Vagina (tissue), 2 donors: ENCODE data around the gene ZFAND2A. TPM values are rescaled to one million over a fixed set of nuclear protein-coding genes. Genes with fewer than 3 reads are reported as not detected.
"Not testable (repeated sequence)": the region's sequence is repeated elsewhere in the genome, so short reads cannot be mapped to it uniquely, and the experiment has no call there.

Source experiments
- DNase-seq, 2 donors: peaks; one replicate each; pipeline ENCODE4 v3.0.0-alpha.2; 2017; ENCODE audit errors: extremely low spot score in 2 of 2
- H3K27ac ChIP-seq: fragments of 200-600 bp; sonication (generic); one replicate; pipeline ENCODE4 v1.5.1; 2019
- H3K27me3 ChIP-seq: fragments of 200-600 bp; sonication (generic); one replicate; pipeline ENCODE4 v1.5.1; 2019
- H3K36me3 ChIP-seq, 2 donors: fragments of 200-600 bp; sonication (generic); one replicate each; pipeline ENCODE4 v1.5.1; 2017 to 2019
- H3K4me1 ChIP-seq: fragments of 200-600 bp; sonication (generic); one replicate; pipeline ENCODE4 v1.5.1; 2019
- H3K4me3 ChIP-seq, 2 donors: fragments of 200-600 bp; sonication (generic); 1 replicate in 1 of 2; 2 replicates in 1 of 2; pipeline ENCODE4 v1.5.1; 2016 to 2019
- H3K9me3 ChIP-seq: fragments of 200-600 bp; sonication (generic); one replicate; pipeline ENCODE4 v1.5.1; 2019
- POLR2A ChIP-seq, 2 donors: fragments of 450-650 bp; IDR thresholded peaks; one replicate each; pipeline ENCODE4 v1.6.1; 2017; ENCODE audit warnings: antibody characterized with exemption in 2 of 2, mild to moderate bottlenecking in 2 of 2, moderate library complexity in 2 of 2
- POLR2AphosphoS5 ChIP-seq, 2 donors: sonication (generic); formaldehyde crosslinking; IDR thresholded peaks; one replicate each; pipeline ENCODE4 v1.9.0; 2017; ENCODE audit warnings: antibody characterized with exemption in 2 of 2, mild to moderate bottlenecking in 2 of 2, low read depth in 1 of 2; ENCODE audit not compliant: insufficient read depth in 1 of 2
- intact Hi-C: fragments of 100-400 bp; cut with DNase I; formaldehyde crosslinking; loops from one replicate; pipeline ENCODE4 v1.15.1; 2023
- total RNA-seq: library from RNA; depleted of rRNA; stranded (reverse); fragments of >200 nt; gene quantifications from one replicate; pipeline ENCODE4 v1.2.3, GENCODE V29; 2016
- TF ChIP-seq, protein P1 (sequence below), 3 experiments: fragments of 450-650 bp in 2 of 3; fragments of 200-600 bp in 1 of 3; sonication (generic) in 1 of 3; IDR thresholded peaks; one replicate each; pipeline ENCODE4 v1.5.1; 2017 to 2019; ENCODE audit warnings: antibody characterized with exemption in 3 of 3, mild to moderate bottlenecking in 2 of 3, moderate library complexity in 2 of 3

ZFAND2A gene
- total RNA-seq, 1 donor from 2014 or later: 30.9 TPM

GRCh38 chr7:1117321-1117928 is 42.6 kb downstream of the ZFAND2A start:
- Histone ChIP-seq H3K36me3 (no peaks in the 10 kb centered on the region), H3K4me3 (no peak overlapping the region), H3K27ac (no peak overlapping the region), H3K27me3 (no peaks in the 10 kb centered on the region), H3K9me3 (no peaks in the 10 kb centered on the region), H3K4me1 (no peaks in the 10 kb centered on the region)
- no peak for DNase-seq
- TF ChIP-seq POLR2AphosphoS5 (IDR thresholded peaks at IDR 0.05; ENCODE audit: insufficient read depth in 1 of 2, low read depth in 1 of 2) (no peak), POLR2A (IDR thresholded peaks at IDR 0.05) (no peak)
- TF ChIP-seq, protein P1, sequence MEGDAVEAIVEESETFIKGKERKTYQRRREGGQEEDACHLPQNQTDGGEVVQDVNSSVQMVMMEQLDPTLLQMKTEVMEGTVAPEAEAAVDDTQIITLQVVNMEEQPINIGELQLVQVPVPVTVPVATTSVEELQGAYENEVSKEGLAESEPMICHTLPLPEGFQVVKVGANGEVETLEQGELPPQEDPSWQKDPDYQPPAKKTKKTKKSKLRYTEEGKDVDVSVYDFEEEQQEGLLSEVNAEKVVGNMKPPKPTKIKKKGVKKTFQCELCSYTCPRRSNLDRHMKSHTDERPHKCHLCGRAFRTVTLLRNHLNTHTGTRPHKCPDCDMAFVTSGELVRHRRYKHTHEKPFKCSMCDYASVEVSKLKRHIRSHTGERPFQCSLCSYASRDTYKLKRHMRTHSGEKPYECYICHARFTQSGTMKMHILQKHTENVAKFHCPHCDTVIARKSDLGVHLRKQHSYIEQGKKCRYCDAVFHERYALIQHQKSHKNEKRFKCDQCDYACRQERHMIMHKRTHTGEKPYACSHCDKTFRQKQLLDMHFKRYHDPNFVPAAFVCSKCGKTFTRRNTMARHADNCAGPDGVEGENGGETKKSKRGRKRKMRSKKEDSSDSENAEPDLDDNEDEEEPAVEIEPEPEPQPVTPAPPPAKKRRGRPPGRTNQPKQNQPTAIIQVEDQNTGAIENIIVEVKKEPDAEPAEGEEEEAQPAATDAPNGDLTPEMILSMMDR (IDR thresholded peaks at IDR 0.05): no peak
- intact Hi-C loops: no loop called here

GRCh38 chr7:1116383-1117008 is 43.5 kb downstream of the ZFAND2A start:
- H3K9me3 ChIP-seq, H3K27me3 ChIP-seq, H3K4me3 ChIP-seq, intact Hi-C loops, H3K4me1 ChIP-seq, H3K36me3 ChIP-seq, H3K27ac ChIP-seq, DNase-seq: not testable (repeated sequence)

- H3K27me3 ChIP-seq, H3K36me3 ChIP-seq, intact Hi-C loops: not testable (repeated sequence)
Measured at GRCh38 chr7:1115171-1116045, 44.6 kb downstream of the ZFAND2A start.

DNA sequence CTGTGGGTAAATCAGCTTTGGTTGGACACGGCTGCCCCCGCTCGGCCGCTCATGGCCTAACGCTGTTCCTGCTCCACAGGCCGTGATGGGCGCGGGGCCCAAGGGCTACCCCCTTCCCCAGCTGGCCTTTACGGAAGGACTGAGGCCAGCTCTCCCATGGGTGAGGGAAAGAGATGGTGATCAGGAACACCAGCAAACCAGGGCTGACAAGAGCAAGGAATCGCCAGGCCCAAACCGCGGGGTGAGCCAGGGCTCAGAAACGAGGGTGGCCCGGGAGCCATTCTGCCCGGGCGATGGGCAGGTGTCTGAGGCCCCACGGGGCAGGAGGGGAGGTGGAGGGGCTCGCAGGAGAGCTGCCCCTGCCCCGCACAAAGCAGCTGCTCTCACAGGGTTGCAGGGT is 45.5 kb downstream of the ZFAND2A start:
- Histone ChIP-seq H3K4me1 (no peaks in the 10 kb centered on the region), H3K27ac (no peak overlapping the region), H3K4me3 (no peak overlapping the region), H3K36me3 (no peaks in the 10 kb centered on the region), H3K27me3 (no peaks in the 10 kb centered on the region), H3K9me3 (no peaks in the 10 kb centered on the region)
- no peak for TF ChIP-seq POLR2A (IDR thresholded peaks at IDR 0.05)
- TF ChIP-seq, protein P1 (IDR thresholded peaks at IDR 0.05): no peak
- TF ChIP-seq POLR2AphosphoS5 (IDR thresholded peaks at IDR 0.05; ENCODE audit: insufficient read depth in 1 of 2, low read depth in 1 of 2): no peak
- no peak for DNase-seq
- intact Hi-C loops: no loop called here

More at GRCh38 chr7:1115171-1116045, 44.6 kb downstream of the ZFAND2A start:
- H3K27ac ChIP-seq, H3K4me1 ChIP-seq, H3K4me3 ChIP-seq, DNase-seq, H3K9me3 ChIP-seq: not testable (repeated sequence)

GRCh38 chr7:1114088-1114487 is 45.9 kb downstream of the ZFAND2A start:
- intact Hi-C loops: no loop called here
- H3K4me1 ChIP-seq: no peaks in the 10 kb centered on the region
- H3K4me3 ChIP-seq: no peak overlapping the region
- no peaks in the 10 kb centered on the region for H3K9me3 ChIP-seq
- H3K27ac ChIP-seq: no peak overlapping the region
- no peaks in the 10 kb centered on the region for H3K27me3 ChIP-seq
- TF ChIP-seq POLR2AphosphoS5 (IDR thresholded peaks at IDR 0.05; ENCODE audit: insufficient read depth in 1 of 2, low read depth in 1 of 2) (no peak), POLR2A (IDR thresholded peaks at IDR 0.05) (no peak)
- TF ChIP-seq, protein P1 (IDR thresholded peaks at IDR 0.05): no peak
- H3K36me3 ChIP-seq: no peaks in the 10 kb centered on the region
- no peak for DNase-seq

DNA sequence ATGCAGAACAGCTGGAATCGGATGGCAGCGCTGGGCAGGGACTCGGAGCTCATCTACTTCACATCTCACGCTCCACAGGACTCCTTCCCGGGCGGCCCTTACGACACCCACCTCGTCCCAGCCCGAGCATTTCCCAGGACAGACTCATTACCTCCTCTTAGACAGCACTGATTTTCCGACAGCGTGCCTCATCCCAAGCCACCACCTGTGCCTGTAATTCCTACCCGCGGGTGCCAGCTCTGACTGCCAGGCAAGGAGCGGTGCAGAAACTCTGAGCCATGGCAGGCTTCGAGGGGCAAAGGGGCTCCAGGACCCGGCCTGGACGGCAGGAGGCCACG is 46.5 kb downstream of the ZFAND2A start:
- intact Hi-C loops: no loop called here
- H3K4me1 ChIP-seq: no peaks in the 10 kb centered on the region
- no peak overlapping the region for H3K27ac ChIP-seq
- H3K4me3 ChIP-seq: no peak overlapping the region
- no peaks in the 10 kb centered on the region for H3K27me3 ChIP-seq
- TF ChIP-seq POLR2A (IDR thresholded peaks at IDR 0.05): no peak
- TF ChIP-seq, protein P1 (IDR thresholded peaks at IDR 0.05): no peak
- TF ChIP-seq POLR2AphosphoS5 (IDR thresholded peaks at IDR 0.05; ENCODE audit: insufficient read depth in 1 of 2, low read depth in 1 of 2): no peak
- no peaks in the 10 kb centered on the region for H3K9me3 ChIP-seq
- H3K36me3 ChIP-seq: no peaks in the 10 kb centered on the region
- DNase-seq: no peak
